ENCODE results near the gene C1QTNF2.

C1QTNF2 gene

GRCh38 chr5:160305319-160305718 lies 65.1 kb downstream of the C1QTNF2 start:
- TF ChIP-seq, protein P1, sequence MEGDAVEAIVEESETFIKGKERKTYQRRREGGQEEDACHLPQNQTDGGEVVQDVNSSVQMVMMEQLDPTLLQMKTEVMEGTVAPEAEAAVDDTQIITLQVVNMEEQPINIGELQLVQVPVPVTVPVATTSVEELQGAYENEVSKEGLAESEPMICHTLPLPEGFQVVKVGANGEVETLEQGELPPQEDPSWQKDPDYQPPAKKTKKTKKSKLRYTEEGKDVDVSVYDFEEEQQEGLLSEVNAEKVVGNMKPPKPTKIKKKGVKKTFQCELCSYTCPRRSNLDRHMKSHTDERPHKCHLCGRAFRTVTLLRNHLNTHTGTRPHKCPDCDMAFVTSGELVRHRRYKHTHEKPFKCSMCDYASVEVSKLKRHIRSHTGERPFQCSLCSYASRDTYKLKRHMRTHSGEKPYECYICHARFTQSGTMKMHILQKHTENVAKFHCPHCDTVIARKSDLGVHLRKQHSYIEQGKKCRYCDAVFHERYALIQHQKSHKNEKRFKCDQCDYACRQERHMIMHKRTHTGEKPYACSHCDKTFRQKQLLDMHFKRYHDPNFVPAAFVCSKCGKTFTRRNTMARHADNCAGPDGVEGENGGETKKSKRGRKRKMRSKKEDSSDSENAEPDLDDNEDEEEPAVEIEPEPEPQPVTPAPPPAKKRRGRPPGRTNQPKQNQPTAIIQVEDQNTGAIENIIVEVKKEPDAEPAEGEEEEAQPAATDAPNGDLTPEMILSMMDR (conservative IDR thresholded peaks at IDR 0.05; ENCODE audit: low read depth, low read length) = no peak
- H3K4me3 ChIP-seq (ENCODE audit: low read length) = no peak overlapping the region
- no peak for DNase-seq (ENCODE audit: low read depth)

- H3K4me3 ChIP-seq (ENCODE audit: low read length) = no peak overlapping the region
- no peak for DNase-seq (ENCODE audit: low read depth)
- TF ChIP-seq, protein P1 (conservative IDR thresholded peaks at IDR 0.05; ENCODE audit: low read depth, low read length) = no peak
These were observed 66.7 kb downstream of the C1QTNF2 start for GRCh38 chr5:160303690-160304089.

DNA sequence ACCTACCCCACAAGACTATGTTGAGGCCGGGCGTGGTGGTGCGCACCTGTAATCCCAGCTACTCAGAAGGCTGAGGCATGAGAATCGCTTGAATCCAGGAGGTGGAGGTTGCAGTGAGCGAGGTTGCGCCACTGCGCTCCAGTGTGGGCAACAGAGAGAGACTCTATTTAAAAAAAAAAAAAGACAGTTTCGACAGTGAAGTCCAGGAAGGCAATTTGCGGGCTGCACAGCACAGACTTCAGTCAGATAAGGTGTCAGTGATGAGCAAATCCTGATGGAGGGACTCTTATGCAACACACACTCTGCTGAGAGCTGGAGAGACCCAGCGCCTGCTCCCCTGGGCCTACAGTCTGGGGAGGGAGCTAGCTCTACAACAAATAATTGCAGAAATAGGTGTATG lies 72.2 kb downstream of the C1QTNF2 start:
- no peak overlapping the region for H3K4me3 ChIP-seq (ENCODE audit: low read length)
- TF ChIP-seq, protein P1 (conservative IDR thresholded peaks at IDR 0.05; ENCODE audit: low read depth, low read length) = no peak
- no peak for DNase-seq (ENCODE audit: low read depth)

DNA sequence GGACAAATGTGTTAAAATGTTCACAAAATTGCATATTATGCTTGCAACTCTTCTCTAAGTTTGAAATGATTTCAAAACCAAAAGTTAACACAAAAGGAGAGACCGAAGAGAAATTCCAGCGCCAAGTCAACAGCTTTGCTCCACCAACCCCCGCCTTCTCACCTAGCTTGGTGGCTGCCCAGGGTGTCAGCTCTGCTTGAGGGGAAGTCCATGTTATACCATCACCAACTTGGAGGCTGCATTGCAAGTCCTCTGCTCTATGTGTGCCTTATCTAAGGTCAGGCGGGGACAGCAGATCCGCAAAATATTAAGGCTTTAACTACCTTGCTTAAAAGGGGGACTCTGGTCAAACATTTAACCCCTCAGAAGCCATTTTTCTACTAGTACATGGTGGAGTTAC lies 72.7 kb downstream of the C1QTNF2 start:
- TF ChIP-seq, protein P1 (conservative IDR thresholded peaks at IDR 0.05; ENCODE audit: low read depth, low read length) = no peak
- no peak for DNase-seq (ENCODE audit: low read depth)
- H3K4me3 ChIP-seq (ENCODE audit: low read length) = no peak overlapping the region

Measured in retinal pigment epithelial cell (primary cell).